HG03342 (cell line): ENCODE results near the gene WDR18.
"Not testable (repeated sequence)": the region's sequence is repeated elsewhere in the genome, so short reads cannot be mapped to it uniquely, and the experiment has no call there.

Experiments
- ATAC-seq: cut with Tn5 transposase; IDR thresholded peaks from one replicate; pipeline ENCODE4 v1.9.1; 2021; ENCODE audit warnings: mild to moderate bottlenecking, moderate library complexity; ENCODE audit not compliant: unreplicated experiment

Gene WDR18

DNA sequence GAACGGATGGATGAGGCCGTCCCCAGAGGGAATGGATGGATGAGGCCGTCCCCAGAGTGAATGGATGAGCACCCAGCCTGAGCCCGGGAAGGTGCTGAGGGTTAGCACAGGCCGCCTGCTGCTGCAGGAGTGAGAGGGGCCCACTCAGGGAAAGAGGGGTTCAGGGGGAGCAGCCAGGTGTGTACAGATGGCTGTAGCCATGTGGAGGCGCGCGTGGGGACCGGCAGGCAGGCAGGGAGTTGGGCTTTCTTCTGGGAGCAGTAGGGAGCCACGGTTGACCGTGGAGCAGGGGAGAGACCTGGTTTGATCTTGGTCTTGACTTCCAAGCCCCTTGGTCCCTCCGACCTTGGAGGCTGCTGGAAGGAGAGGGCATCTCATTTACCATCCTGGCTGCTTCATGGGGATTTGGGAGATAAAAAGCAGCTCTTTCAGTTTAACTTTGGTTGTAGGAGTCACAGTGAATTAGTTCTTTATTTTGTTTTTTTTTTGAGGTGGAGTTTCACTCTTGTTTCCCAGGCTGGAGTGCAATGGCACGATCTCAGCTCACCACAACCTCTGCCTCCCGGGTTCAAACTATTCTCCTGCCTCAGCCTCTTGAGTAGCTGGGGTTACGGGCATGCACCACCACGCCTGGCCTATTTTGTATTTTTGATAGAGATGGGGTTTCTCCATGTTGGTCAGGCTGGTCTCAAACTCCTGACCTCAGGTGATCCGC lies 33.6 kb upstream of the WDR18 start:
- ATAC-seq: no peak

DNA sequence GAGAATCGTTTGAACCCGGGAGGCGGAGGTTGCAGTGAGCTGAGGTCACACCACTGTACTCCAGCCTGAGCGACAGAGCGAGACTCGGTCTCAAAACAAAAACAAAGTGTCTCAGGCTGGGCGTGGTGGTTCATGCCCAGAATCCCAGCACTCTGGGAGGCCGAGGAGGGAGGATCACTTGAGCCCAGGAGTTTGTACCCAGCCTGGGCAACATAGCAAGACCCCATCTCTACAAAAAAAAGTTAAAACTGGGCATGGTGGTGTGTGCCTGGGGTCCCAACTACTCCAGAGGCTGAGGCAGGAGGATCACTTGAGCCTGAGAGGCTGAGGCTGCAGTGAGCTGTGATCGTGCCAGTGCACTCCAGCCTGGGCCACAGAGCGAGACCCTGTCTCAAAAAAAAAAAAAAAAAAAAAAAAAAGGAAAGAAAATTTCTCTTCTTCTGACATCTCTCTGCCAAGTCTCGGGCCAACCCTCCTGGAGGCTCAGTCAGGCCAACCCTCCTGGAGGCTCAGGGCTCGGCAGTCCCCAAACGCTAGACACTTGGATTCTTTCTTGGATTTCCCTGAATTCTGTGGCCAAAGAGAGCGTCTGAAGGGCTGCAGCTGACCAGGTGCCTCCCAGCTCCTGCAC lies 32.0 kb upstream of the WDR18 start:
- ATAC-seq: no peak

DNA sequence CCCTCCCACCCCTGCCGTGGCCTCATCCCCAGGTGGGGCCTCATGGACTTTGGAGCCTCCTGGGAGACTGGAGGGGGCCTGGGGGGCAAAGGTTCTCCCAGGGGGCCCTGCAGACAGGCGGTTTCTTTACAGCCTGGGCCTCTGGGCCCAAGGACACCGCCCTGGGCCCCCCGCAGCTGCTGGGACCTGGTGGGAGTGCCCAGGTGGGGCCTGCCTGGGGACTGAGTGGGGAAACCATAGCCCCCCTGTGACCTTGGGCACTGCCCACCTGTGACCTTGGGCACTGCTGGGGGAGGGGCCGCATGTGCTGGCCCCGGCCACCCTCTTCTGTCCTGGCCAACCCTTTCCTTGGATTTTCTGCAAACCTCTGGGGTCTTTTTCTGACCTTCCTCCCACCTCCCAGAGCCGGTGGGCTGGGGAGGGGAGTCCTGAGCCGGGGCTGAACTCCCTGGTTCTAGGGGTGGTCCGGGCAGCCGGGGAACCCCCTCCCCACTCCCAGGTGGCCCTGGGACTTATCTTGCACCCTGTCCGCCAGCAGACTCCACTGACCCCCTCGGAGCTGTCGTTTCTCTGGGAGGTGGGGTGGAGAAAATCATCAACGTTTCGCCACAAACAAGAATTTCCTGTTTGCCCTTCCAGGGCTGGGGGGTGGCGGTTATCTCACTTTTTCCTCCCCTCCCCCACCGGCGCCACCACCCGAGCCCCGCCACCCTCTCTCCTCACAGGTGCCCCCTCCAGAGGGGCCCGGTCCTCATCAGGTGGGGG lies 31.3 kb upstream of the WDR18 start:
- no peak for ATAC-seq

GRCh38 chr19:953445-954271 lies 30.5 kb upstream of the WDR18 start:
- ATAC-seq: no peak

- ATAC-seq: no peak
Observed at GRCh38 chr19:954272-954671, 29.9 kb upstream of the WDR18 start.

DNA sequence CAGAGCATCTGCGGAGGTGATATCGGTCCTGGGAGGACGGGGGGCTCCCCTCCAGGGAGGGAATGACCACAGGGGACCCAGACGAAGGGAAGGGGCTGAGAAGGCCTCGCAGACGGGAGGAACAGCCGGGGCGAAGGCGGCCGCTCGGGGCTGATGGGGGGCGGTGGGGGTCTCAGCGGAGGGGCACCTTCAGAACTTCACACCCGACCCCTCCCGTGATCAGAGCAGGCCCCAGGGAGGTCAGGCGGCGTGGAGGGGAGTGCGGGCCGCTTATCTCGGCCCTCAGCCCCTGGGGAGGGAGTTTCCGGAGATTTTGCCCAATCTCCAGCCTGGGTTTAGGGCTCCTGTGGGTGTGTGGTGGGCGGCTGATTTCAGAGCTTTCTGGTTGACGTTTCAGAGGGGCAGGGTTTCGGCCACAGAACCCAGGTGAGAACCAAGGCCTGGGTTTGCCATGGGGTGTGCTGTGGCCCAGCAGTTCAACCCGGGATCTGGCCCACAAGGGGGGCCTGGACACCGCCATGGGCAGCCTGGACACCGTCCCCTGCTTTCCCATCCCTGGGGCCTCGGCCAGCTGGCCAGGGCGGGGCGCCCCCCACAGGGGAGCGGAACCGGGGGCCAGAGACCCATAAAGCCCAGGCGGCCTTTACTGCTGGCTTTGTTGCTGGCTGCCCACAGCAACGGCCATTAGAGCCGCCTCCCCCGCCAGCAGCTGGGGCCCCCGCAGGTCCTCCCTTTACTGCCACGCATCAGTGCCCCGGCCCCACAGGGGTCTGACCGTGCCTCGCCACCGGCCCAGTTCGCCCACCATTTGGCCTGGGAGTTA lies 29.3 kb upstream of the WDR18 start:
- ATAC-seq: no peak

- ATAC-seq: no peak
Observed at GRCh38 chr19:955803-956765, 28.1 kb upstream of the WDR18 start.

- no peak for ATAC-seq
Observed at GRCh38 chr19:956766-957440, 27.2 kb upstream of the WDR18 start.

DNA sequence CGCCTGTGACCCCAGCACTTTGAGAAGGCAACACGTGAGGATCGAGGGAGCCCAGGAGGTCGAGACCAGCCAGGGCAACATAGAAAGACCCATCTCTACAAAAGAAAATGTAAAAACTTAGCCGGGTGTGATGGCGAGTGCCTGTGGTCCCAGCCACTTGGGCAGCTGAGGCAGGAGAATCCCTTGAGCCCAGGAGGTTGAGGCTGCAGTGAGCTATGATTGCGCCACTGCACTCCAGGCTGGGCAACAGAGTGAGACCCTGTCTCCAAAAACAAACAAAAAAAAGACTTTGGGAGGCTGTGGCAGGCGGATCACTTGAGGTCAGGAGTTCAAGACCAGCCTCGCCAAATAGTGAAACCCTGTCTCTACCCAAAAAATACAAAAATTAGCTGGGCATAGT lies 26.6 kb upstream of the WDR18 start:
- ATAC-seq: not testable (repeated sequence)

- ATAC-seq: no peak
Observed at GRCh38 chr19:958967-959855, 24.9 kb upstream of the WDR18 start.

DNA sequence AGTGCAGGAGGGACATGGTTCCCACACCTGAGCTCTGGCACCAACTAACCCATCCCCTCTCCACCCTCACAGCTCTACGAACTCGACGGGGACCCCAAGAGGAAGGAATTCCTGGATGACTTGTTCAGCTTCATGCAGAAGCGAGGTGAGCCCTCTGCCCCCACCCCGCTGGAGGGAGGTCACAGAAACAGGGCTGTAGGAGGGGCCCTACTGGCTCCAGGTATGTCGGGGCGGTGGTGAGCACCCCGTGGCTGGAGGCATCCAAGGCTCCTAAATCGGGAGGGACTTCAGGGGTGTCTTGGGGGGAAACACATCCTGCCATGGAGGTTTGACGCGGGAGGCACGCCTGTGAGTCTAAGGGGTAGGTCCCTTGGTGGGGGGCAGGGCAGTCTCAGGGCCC lies 24.1 kb upstream of the WDR18 start:
- ATAC-seq: no peak

DNA sequence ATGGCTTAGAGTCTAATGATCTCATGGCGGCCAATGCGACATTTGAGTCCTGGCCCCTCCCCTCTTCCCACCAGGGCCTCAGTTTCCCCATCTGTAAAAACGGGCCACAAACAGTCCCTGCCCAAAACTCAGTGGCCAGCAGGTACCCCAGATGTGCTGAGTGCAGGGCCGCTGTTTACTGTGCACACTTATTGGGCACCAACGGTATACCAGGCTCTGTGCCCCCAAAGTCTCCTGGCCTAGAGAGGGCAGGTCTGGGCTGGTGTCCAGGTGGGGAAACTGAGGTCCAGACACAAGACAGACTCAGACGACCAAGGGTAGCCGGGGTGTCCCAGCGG lies 23.6 kb upstream of the WDR18 start:
- no peak for ATAC-seq

- ATAC-seq: no peak
Observed at GRCh38 chr19:961866-962620, 22.1 kb upstream of the WDR18 start.

DNA sequence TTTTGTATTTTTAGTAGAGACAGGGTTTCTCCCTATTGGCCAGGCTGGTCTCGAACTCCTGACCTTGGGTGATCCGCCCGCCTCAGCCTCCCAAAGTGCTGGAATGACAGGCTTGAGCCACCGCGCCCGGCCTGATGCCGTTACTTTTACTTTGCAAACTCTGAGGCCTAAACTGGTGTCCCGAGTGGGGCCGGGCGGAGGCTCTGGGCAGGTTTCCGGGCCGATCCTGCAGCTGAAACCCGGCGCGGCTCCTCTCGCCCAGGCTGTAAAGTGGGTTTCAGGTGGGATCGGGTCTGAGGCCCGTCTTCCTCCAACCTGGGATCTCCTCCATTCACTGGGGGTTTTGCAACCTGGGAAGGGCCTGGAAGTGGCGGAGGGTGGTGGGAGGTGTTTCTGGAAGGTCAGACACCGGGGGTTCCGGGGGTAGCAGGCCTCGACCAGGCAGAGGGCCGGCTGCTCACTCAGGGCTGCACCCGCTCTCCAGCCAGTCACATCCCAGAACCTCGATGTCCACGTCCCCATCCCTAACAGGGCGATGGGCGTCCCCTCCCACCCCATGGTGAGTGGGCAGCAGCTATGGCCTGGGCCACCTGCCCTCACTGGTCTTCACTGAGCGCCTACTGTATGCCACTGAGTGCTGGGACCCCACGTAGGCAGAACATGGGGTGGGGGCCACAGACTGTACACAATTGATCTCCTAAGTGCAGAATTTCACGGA lies 21.3 kb upstream of the WDR18 start:
- no peak for ATAC-seq

DNA sequence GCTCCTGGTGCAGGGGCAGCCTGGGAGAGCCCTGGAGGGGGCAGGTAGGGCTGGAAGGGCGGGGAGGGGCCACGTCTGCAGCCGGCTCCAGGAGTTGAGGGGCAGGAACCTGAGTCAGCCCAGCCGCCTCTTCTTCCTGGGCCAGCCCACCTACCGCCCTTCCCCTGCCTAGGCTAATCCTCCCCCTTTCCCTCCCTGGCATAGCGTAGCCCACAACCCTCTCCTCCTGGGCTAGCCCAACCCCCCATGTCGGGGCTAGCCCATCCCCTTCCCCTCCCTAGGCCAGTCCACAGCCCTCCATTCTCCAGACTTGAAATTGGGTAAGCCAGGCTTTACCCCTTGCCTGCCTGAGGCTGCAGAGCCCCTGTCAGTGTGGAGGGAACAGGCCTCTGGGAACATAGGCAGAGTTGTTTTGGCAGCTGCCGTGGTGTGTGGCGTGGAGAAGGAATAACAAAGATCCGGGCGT lies 20.6 kb upstream of the WDR18 start:
- no peak for ATAC-seq

DNA sequence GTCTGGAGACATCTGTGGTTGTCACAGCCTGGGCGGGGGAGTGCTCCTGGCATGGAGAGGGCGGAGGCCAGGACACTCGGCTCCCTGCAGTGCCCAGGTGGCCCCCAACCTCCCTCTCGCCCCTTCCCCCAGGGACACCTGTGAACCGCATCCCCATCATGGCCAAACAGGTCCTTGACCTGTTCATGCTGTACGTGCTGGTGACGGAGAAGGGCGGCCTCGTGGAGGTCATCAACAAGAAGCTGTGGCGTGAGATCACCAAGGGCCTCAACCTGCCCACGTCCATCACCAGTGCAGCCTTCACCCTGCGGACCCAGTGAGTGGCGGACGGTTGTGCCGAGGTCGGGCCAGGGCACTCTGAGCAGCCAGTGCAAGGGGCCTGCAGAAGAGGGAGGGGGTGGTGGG lies 20.0 kb upstream of the WDR18 start:
- no peak for ATAC-seq
